ENCODE measurements around the gene NLGN1. TPM values are rescaled to one million over a fixed set of nuclear protein-coding genes. Genes with fewer than 3 reads are reported as not detected.

NLGN1 gene
- total and polyA plus RNA-seq, 11 donors = 1.8 to 27.6 (median 15.5) TPM

- DNase-seq = no peak
- peaks cover 0 to 6% (median 0%) of the 10 kb centered on the region in 12 donors for H3K9me3 ChIP-seq
These were observed 718.9 kb downstream of the NLGN1 start for GRCh38 chr3:174116421-174116820.

GRCh38 chr3:174120997-174121396, 723.5 kb downstream of the NLGN1 start:
- no peak for ATAC-seq
- no peak for TF ChIP-seq CTCF (IDR thresholded peaks at IDR 0.05)
- no peak for TF ChIP-seq POLR2A (IDR thresholded peaks at IDR 0.05)
- Histone ChIP-seq H3K27ac (no peak overlapping the region), H3K9me3 (no peaks in the 10 kb centered on the region), H3K27me3 (no peaks in the 10 kb centered on the region), H3K4me1 (no peaks in the 10 kb centered on the region), H3K36me3 (no peaks in the 10 kb centered on the region), H3K4me3 (no peak overlapping the region)
- no peak for DNase-seq
- intact Hi-C loops (cut with DNase I) = loop anchor here in 1 of 10 donors (10.0 kb wide), 1 partner anchor 264 kb away; no protein-coding TSS in a partner anchor

More at GRCh38 chr3:174116421-174116820, 718.9 kb downstream of the NLGN1 start:
- Histone ChIP-seq H3K4me3 (no peak overlapping the region), H3K27ac (no peak overlapping the region), H3K36me3 (no peaks in the 10 kb centered on the region), H3K4me1 (no peaks in the 10 kb centered on the region), H3K27me3 (no peaks in the 10 kb centered on the region)
- 95 to 97% (median 96%) methylated on average over 4 of the region's 4 CpGs for WGBS, 4 donors
- TF ChIP-seq POLR2A (IDR thresholded peaks at IDR 0.05) = no peak
- no peak for TF ChIP-seq CTCF (IDR thresholded peaks at IDR 0.05)
- intact Hi-C loops (cut with DNase I) = loop anchor here in 1 of 10 donors (2.0 kb wide), 1 partner anchor 26 kb away; no protein-coding TSS in a partner anchor
- ATAC-seq = no peak

GRCh38 chr3:174122411-174122810, 724.9 kb downstream of the NLGN1 start:
- TF ChIP-seq CTCF (IDR thresholded peaks at IDR 0.05) (no peak), POLR2A (IDR thresholded peaks at IDR 0.05) (no peak)
- no peaks in the 10 kb centered on the region for H3K4me1 ChIP-seq
- no peaks in the 10 kb centered on the region for H3K27me3 ChIP-seq
- intact Hi-C loops (cut with DNase I) = loop anchor here in 1 of 10 donors (10.0 kb wide), 1 partner anchor 262 kb away; no protein-coding TSS in a partner anchor
- H3K4me3 ChIP-seq = no peak overlapping the region
- 67 to 77% (median 71%) methylated on average over 2 of the region's 2 CpGs for WGBS, 4 donors
- no peak for DNase-seq
- no peaks in the 10 kb centered on the region for H3K9me3 ChIP-seq
- H3K27ac ChIP-seq = no peak overlapping the region
- ATAC-seq = no peak
- no peaks in the 10 kb centered on the region for H3K36me3 ChIP-seq

- DNase-seq (peak in 1 of 5 donors; percentile 6), ATAC-seq (peak in 3 of 4 donors; percentile 44 to 77 (median 50))
- intact Hi-C loops (cut with DNase I) = loop anchor here in 1 of 10 donors (10.0 kb wide), 1 partner anchor 259 kb away; no protein-coding TSS in a partner anchor
- WGBS, 4 donors = 50 to 61% (median 56%) methylated on average over 2 of the region's 2 CpGs
- Histone ChIP-seq H3K27me3 (no peaks in the 10 kb centered on the region), H3K9me3 (no peaks in the 10 kb centered on the region), H3K36me3 (no peaks in the 10 kb centered on the region), H3K4me1 (no peaks in the 10 kb centered on the region), H3K4me3 (no peak overlapping the region), H3K27ac (no peak overlapping the region)
- no peak for TF ChIP-seq POLR2A (IDR thresholded peaks at IDR 0.05)
- peak; percentile 19 to 58 (median 42) for TF ChIP-seq CTCF (IDR thresholded peaks at IDR 0.05)
These were observed 727.8 kb downstream of the NLGN1 start for GRCh38 chr3:174125267-174125824.

Measured in heart left ventricle (tissue), 16 donors.